T1000 (cell line): ENCODE measurements around the gene CSNK1G1.

Experiments
- DNase-seq: peaks from one replicate; lab custom pipeline; 2025; ENCODE audit warnings: mixed read lengths; lab: John Stamatoyannopoulos, UW

Gene CSNK1G1

GRCh38 chr15:64153480-64154367 lies 202.2 kb downstream of the CSNK1G1 start:
- peak; percentile 76 for DNase-seq

GRCh38 chr15:64152507-64153387 lies 203.2 kb downstream of the CSNK1G1 start:
- DNase-seq = no peak

GRCh38 chr15:64151727-64152506 lies 204.1 kb downstream of the CSNK1G1 start, which contains the start of gene SNX22:
Gene SNX22, plus strand, starts transcription at chr15:64151731. Its CDS starts 45 bp downstream, at chr15:64151776.
- DNase-seq = no peak

GRCh38 chr15:64149893-64150578 lies 205.9 kb downstream of the CSNK1G1 start:
- DNase-seq = no peak

GRCh38 chr15:64149424-64149823 lies 206.5 kb downstream of the CSNK1G1 start:
- no peak for DNase-seq

- DNase-seq = no peak
Observed at GRCh38 chr15:64148581-64148980, 207.4 kb downstream of the CSNK1G1 start.

GRCh38 chr15:64148168-64148567 lies 207.8 kb downstream of the CSNK1G1 start:
- DNase-seq = no peak

GRCh38 chr15:64146885-64147681 lies 208.9 kb downstream of the CSNK1G1 start:
- no peak for DNase-seq

- no peak for DNase-seq
Observed at GRCh38 chr15:64146520-64146884, 209.5 kb downstream of the CSNK1G1 start.

GRCh38 chr15:64146041-64146440 lies 209.9 kb downstream of the CSNK1G1 start:
- DNase-seq = no peak

GRCh38 chr15:64144565-64145281 lies 211.2 kb downstream of the CSNK1G1 start:
- DNase-seq = no peak

- no peak for DNase-seq
Observed at GRCh38 chr15:64144192-64144564, 211.8 kb downstream of the CSNK1G1 start.

GRCh38 chr15:64143276-64143675 lies 212.7 kb downstream of the CSNK1G1 start:
- no peak for DNase-seq

GRCh38 chr15:64141798-64142512 lies 214.0 kb downstream of the CSNK1G1 start:
- DNase-seq = no peak

- DNase-seq = no peak
Observed at GRCh38 chr15:64138331-64138941, 217.5 kb downstream of the CSNK1G1 start.

GRCh38 chr15:64137226-64137833 lies 218.6 kb downstream of the CSNK1G1 start:
- no peak for DNase-seq

GRCh38 chr15:64136347-64136746 lies 219.6 kb downstream of the CSNK1G1 start:
- no peak for DNase-seq

GRCh38 chr15:64134345-64134829 lies 221.6 kb downstream of the CSNK1G1 start:
- DNase-seq = no peak
